Brain microvascular endothelial cell (primary cell): Measurements from ENCODE around the gene ACKR2.

Experiments
- DNase-seq: peaks from one replicate; pipeline ENCODE4 v3.0.0-alpha.2; 2020
- H3K27ac ChIP-seq: fragments of 250-450 bp; sonication (Bioruptor Pico); 2 replicates; pipeline ENCODE4 v1.5.1; 2020; ENCODE audit warnings: mild to moderate bottlenecking, moderate library complexity
- H3K27me3 ChIP-seq: fragments of 250-450 bp; sonication (Bioruptor Pico); replicated peaks from 2 replicates; pipeline ENCODE4 v1.5.1; 2020; ENCODE audit warnings: mild to moderate bottlenecking
- H3K36me3 ChIP-seq: fragments of 250-450 bp; sonication (Bioruptor Pico); replicated peaks from 2 replicates; pipeline ENCODE4 v1.5.1; 2020; ENCODE audit warnings: mild to moderate bottlenecking
- H3K4me3 ChIP-seq: 2 replicates; pipeline ENCODE4 v1.5.1; 2011; ENCODE audit warnings: low read depth, mild to moderate bottlenecking, control low read depth, low read length, moderate library complexity
- CTCF ChIP-seq: IDR thresholded peaks from 2 replicates; pipeline ENCODE4 v1.5.1; 2011; ENCODE audit warnings: low read depth, mild to moderate bottlenecking, moderate library complexity, low read length, control low read depth, inconsistent platforms; ENCODE audit errors: missing control alignments
- in situ Hi-C: cut with HindIII; loops from 2 replicates; pipeline ENCODE4 v1.10.0; 2017; ENCODE audit warnings: low sequenced_read_pairs, low pct_ligation_motif_present

The ACKR2 gene

GRCh38 chr3:42911551-42911950 lies 102.3 kb downstream of the ACKR2 start:
- TF ChIP-seq CTCF, result no peak
- H3K27me3 ChIP-seq, result no peaks in the 10 kb centered on the region
- DNase-seq, result no peak
- in situ Hi-C loops, result no loop called here
- H3K36me3 ChIP-seq, result no peaks in the 10 kb centered on the region
- H3K4me3 ChIP-seq, result no peak overlapping the region
- H3K27ac ChIP-seq, result no peak overlapping the region

- no peak overlapping the region for H3K27ac ChIP-seq
- H3K36me3 ChIP-seq, result no peaks in the 10 kb centered on the region
- H3K4me3 ChIP-seq, result no peak overlapping the region
- DNase-seq, result no peak
- no peak for TF ChIP-seq CTCF
- H3K27me3 ChIP-seq, result no peaks in the 10 kb centered on the region
- in situ Hi-C loops, result no loop called here
These were observed 105.7 kb downstream of the ACKR2 start for GRCh38 chr3:42914771-42915515.
